ENCODE results near the gene LAMB2. TPM values are rescaled to one million over a fixed set of nuclear protein-coding genes. Genes with fewer than 3 reads are reported as not detected.

LAMB2 gene
- total RNA-seq, 1 donor from 2014 or later, result 174 TPM

- no peak for FAIRE-seq
- peak; percentile 96 for DNase-seq (ENCODE audit: low read depth)
- TF ChIP-seq CTCF (IDR thresholded peaks at IDR 0.05; ENCODE audit: insufficient read depth, low read length, severe bottlenecking), result peak; percentile 68
- H3K27me3 ChIP-seq (ENCODE audit: control insufficient read depth, insufficient read depth, low read length), result no peaks in the 10 kb centered on the region
- H3K4me3 ChIP-seq (ENCODE audit: low read depth, low read length), result peak within 1 kb of the TSS; percentile 96
- H3K36me3 ChIP-seq (ENCODE audit: control insufficient read depth, insufficient read depth, low read length), result peaks cover 12% of the 10 kb centered on the region
Observed at GRCh38 chr3:49093853-49094767, 38.7 kb downstream of the LAMB2 start, which contains the start of gene QRICH1. TSS of gene QRICH1 (minus strand) at chr3:49094071. CDS start at chr3:49077017, 17,054 bp downstream.

GRCh38 chr3:49092938-49093852 is 39.7 kb downstream of the LAMB2 start:
- Histone ChIP-seq H3K36me3 (ENCODE audit: control insufficient read depth, insufficient read depth, low read length) (peaks cover 8% of the 10 kb centered on the region), H3K27me3 (ENCODE audit: control insufficient read depth, insufficient read depth, low read length) (no peaks in the 10 kb centered on the region), H3K4me3 (ENCODE audit: low read depth, low read length) (peak overlapping the region; percentile 96)
- no peak for TF ChIP-seq CTCF (IDR thresholded peaks at IDR 0.05; ENCODE audit: insufficient read depth, low read length, severe bottlenecking)
- FAIRE-seq (no peak), DNase-seq (ENCODE audit: low read depth) (peak; percentile 77)

- peaks cover 3% of the 10 kb centered on the region for H3K36me3 ChIP-seq (ENCODE audit: control insufficient read depth, insufficient read depth, low read length)
- TF ChIP-seq CTCF (IDR thresholded peaks at IDR 0.05; ENCODE audit: insufficient read depth, low read length, severe bottlenecking), result no peak
- H3K4me3 ChIP-seq (ENCODE audit: low read depth, low read length), result no peak overlapping the region
- H3K27me3 ChIP-seq (ENCODE audit: control insufficient read depth, insufficient read depth, low read length), result no peaks in the 10 kb centered on the region
- FAIRE-seq (no peak), DNase-seq (ENCODE audit: low read depth) (peak; percentile 42)
Observed at GRCh38 chr3:49081429-49081828, 51.4 kb downstream of the LAMB2 start.

- peaks cover 8% of the 10 kb centered on the region for H3K36me3 ChIP-seq (ENCODE audit: control insufficient read depth, insufficient read depth, low read length)
- FAIRE-seq, result no peak
Observed at GRCh38 chr3:49079270-49079669, 53.6 kb downstream of the LAMB2 start.

GRCh38 chr3:49076646-49077045 is 56.2 kb downstream of the LAMB2 start:
- Histone ChIP-seq H3K36me3 (ENCODE audit: control insufficient read depth, insufficient read depth, low read length) (peaks cover 8% of the 10 kb centered on the region), H3K27me3 (ENCODE audit: control insufficient read depth, insufficient read depth, low read length) (no peaks in the 10 kb centered on the region), H3K4me3 (ENCODE audit: low read depth, low read length) (no peak overlapping the region)
- TF ChIP-seq CTCF (IDR thresholded peaks at IDR 0.05; ENCODE audit: insufficient read depth, low read length, severe bottlenecking), result no peak
- DNase-seq (ENCODE audit: low read depth) (peak; percentile 33), FAIRE-seq (no peak)

More at GRCh38 chr3:49079270-49079669, 53.6 kb downstream of the LAMB2 start:
- Histone ChIP-seq H3K4me3 (ENCODE audit: low read depth, low read length) (no peak overlapping the region), H3K27me3 (ENCODE audit: control insufficient read depth, insufficient read depth, low read length) (no peaks in the 10 kb centered on the region)
- DNase-seq (ENCODE audit: low read depth), result no peak
- TF ChIP-seq CTCF (IDR thresholded peaks at IDR 0.05; ENCODE audit: insufficient read depth, low read length, severe bottlenecking), result no peak
